Liver (tissue), 3 donors: ENCODE measurements around the gene TDP2.

Experiments used
- GABPA ChIP-seq, 2 donors: IDR thresholded peaks in 1 of 2; conservative IDR thresholded peaks in 1 of 2; 2 replicates each; pipeline ENCODE4 v1.6.1; 2016; ENCODE audit warnings: antibody characterized with exemption in 2 of 2, mild to moderate bottlenecking in 1 of 2, moderate library complexity in 1 of 2
- HNF4A ChIP-seq, 2 donors: conservative IDR thresholded peaks; 2 replicates each; pipeline ENCODE4 v1.6.1; 2016; ENCODE audit warnings: antibody characterized with exemption in 2 of 2, mild to moderate bottlenecking in 2 of 2
- JUND ChIP-seq, 2 donors: IDR thresholded peaks; 2 replicates each; pipeline ENCODE4 v1.6.1; 2016; ENCODE audit warnings: antibody characterized with exemption in 2 of 2
- NR2F2 ChIP-seq: IDR thresholded peaks from 2 replicates; pipeline ENCODE4 v1.6.1; 2016; ENCODE audit warnings: antibody characterized with exemption
- RAD21 ChIP-seq, 2 donors: IDR thresholded peaks; 2 replicates each; pipeline ENCODE4 v1.6.1; 2016; ENCODE audit warnings: antibody characterized with exemption in 2 of 2, mild to moderate bottlenecking in 2 of 2
- RXRA ChIP-seq, 2 donors: IDR thresholded peaks; 2 replicates each; pipeline ENCODE4 v1.6.1; 2017 to 2018; ENCODE audit warnings: antibody characterized with exemption in 2 of 2, mild to moderate bottlenecking in 1 of 2
- YY1 ChIP-seq: IDR thresholded peaks from 2 replicates; pipeline ENCODE4 v1.6.1; 2016; ENCODE audit warnings: antibody characterized with exemption, mild to moderate bottlenecking
- TF ChIP-seq, protein P1 (sequence below): fragments of 150-350 bp; IDR thresholded peaks from 2 replicates; pipeline ENCODE4 v1.5.1; 2017; ENCODE audit warnings: improper control_type of control experiment, low read depth, low read length; ENCODE audit not compliant: missing input control
- donor health status: healthy.
- donor health status: healthy.

DNA sequence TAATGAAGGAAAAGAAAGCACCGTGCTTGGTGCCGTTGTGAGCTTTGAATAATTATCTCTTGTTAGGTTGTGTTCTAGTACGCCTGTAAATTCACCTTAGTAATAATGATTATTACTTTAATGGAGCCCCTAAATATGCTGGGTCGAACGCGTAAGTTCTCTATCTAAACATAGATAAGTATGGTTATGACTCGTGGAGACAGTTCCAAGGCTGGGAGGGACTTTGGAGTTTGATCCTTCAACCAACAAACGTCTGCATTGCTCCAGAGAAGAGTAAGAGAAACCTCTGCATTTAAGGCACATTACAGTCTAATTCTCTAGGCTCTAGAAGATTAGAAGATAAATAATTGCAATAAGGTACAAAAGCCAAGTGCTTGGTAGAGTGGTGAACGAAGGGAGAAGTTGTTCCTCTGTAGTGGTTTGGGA lies 692 bp upstream of the TDP2 start:
- TF ChIP-seq NR2F2, result no peak
- no peak for TF ChIP-seq GABPA (IDR thresholded peaks at IDR 0.05 in 1 of 2, conservative IDR thresholded peaks at IDR 0.05 in 1 of 2)
- no peak for TF ChIP-seq YY1
- TF ChIP-seq JUND (IDR thresholded peaks at IDR 0.05), result peak in 1 of 2 donors; percentile 2
- TF ChIP-seq RXRA (IDR thresholded peaks at IDR 0.05), result no peak
- TF ChIP-seq, protein P1, sequence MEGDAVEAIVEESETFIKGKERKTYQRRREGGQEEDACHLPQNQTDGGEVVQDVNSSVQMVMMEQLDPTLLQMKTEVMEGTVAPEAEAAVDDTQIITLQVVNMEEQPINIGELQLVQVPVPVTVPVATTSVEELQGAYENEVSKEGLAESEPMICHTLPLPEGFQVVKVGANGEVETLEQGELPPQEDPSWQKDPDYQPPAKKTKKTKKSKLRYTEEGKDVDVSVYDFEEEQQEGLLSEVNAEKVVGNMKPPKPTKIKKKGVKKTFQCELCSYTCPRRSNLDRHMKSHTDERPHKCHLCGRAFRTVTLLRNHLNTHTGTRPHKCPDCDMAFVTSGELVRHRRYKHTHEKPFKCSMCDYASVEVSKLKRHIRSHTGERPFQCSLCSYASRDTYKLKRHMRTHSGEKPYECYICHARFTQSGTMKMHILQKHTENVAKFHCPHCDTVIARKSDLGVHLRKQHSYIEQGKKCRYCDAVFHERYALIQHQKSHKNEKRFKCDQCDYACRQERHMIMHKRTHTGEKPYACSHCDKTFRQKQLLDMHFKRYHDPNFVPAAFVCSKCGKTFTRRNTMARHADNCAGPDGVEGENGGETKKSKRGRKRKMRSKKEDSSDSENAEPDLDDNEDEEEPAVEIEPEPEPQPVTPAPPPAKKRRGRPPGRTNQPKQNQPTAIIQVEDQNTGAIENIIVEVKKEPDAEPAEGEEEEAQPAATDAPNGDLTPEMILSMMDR, result no peak
- TF ChIP-seq HNF4A (conservative IDR thresholded peaks at IDR 0.05), result peak; percentile 86
- no peak for TF ChIP-seq RAD21 (IDR thresholded peaks at IDR 0.05)
